HG02973 (cell line): ENCODE data around the gene STK25.

Source experiments
- ATAC-seq: cut with Tn5 transposase; IDR thresholded peaks from one replicate; pipeline ENCODE4 v1.9.1; 2021; ENCODE audit warnings: moderate library complexity; ENCODE audit not compliant: unreplicated experiment

Gene STK25

GRCh38 chr2:241508240-241509154 lies at the start of gene STK25:
TSS of gene STK25 (minus strand) at chr2:241508584. CDS start at chr2:241508035, 549 bp downstream.
- ATAC-seq = peak; percentile 88

GRCh38 chr2:241556746-241557145 lies 48.4 kb upstream of the STK25 start:
- ATAC-seq = no peak

- no peak for ATAC-seq
These were observed 47.3 kb upstream of the STK25 start for GRCh38 chr2:241555711-241556110.

GRCh38 chr2:241554610-241555322 lies 46.4 kb upstream of the STK25 start:
- no peak for ATAC-seq

GRCh38 chr2:241553981-241554380 lies 45.6 kb upstream of the STK25 start:
- no peak for ATAC-seq

- no peak for ATAC-seq
These were observed 45.1 kb upstream of the STK25 start for GRCh38 chr2:241553512-241553830.

- no peak for ATAC-seq
These were observed 43.8 kb upstream of the STK25 start for GRCh38 chr2:241551998-241552737.

- no peak for ATAC-seq
These were observed 43.2 kb upstream of the STK25 start for GRCh38 chr2:241551599-241551997.

- no peak for ATAC-seq
These were observed 42.5 kb upstream of the STK25 start for GRCh38 chr2:241550616-241551580.

GRCh38 chr2:241548451-241548835 lies 40.1 kb upstream of the STK25 start:
- no peak for ATAC-seq

GRCh38 chr2:241547781-241548450 lies 39.5 kb upstream of the STK25 start:
- ATAC-seq = no peak

GRCh38 chr2:241546771-241547498 lies 38.6 kb upstream of the STK25 start:
- ATAC-seq = no peak

GRCh38 chr2:241545523-241546473 lies 37.4 kb upstream of the STK25 start:
- ATAC-seq = no peak

- no peak for ATAC-seq
These were observed 36.7 kb upstream of the STK25 start for GRCh38 chr2:241545106-241545505.

GRCh38 chr2:241542278-241542605 lies 33.9 kb upstream of the STK25 start:
- no peak for ATAC-seq

GRCh38 chr2:241541564-241542277 lies 33.3 kb upstream of the STK25 start:
- ATAC-seq = no peak

- no peak for ATAC-seq
These were observed 32.6 kb upstream of the STK25 start for GRCh38 chr2:241540771-241541561.
